Stimulated activated CD4-positive, alpha-beta T cell treated with anti-CD3 and anti-CD28 coated beads, TNF-alpha, amount 100 ng/mL, for 4 hours (primary cell): ENCODE measurements around the gene FNDC11.
"Not testable (repeated sequence)": the region's sequence is repeated elsewhere in the genome, so short reads cannot be mapped to it uniquely, and the experiment has no call there.

Experiments
- DNase-seq, 3 experiments: peaks; one replicate each; pipeline ENCODE4 v3.0.0-alpha.2; 2020; ENCODE audit warnings: low read depth in 3 of 3

Gene FNDC11

GRCh38 chr20:63566395-63567135 lies 12.6 kb downstream of the FNDC11 start:
- no peak for DNase-seq

GRCh38 chr20:63567136-63567385 lies 13.1 kb downstream of the FNDC11 start:
- DNase-seq = no peak

- no peak for DNase-seq
These were observed 13.6 kb downstream of the FNDC11 start for GRCh38 chr20:63567386-63568169.

GRCh38 chr20:63568170-63568981 lies 14.4 kb downstream of the FNDC11 start:
- no peak for DNase-seq

GRCh38 chr20:63568986-63569949 lies 15.3 kb downstream of the FNDC11 start:
- DNase-seq = no peak

GRCh38 chr20:63570281-63571086 lies 16.5 kb downstream of the FNDC11 start:
- no peak for DNase-seq

- not testable (repeated sequence) for DNase-seq
These were observed 17.1 kb downstream of the FNDC11 start for GRCh38 chr20:63571087-63571478.

GRCh38 chr20:63572071-63572787 lies 18.3 kb downstream of the FNDC11 start:
- DNase-seq = no peak

- DNase-seq = no peak
These were observed 19.1 kb downstream of the FNDC11 start for GRCh38 chr20:63572788-63573646.

GRCh38 chr20:63573647-63574131 lies 19.7 kb downstream of the FNDC11 start:
- DNase-seq = no peak

- DNase-seq = peak in 2 of 3 experiments; percentile 59 to 69
These were observed 20.3 kb downstream of the FNDC11 start, which contains the start of gene HELZ2 for GRCh38 chr20:63574156-63574828. TSS of gene HELZ2 (minus strand) at chr20:63574239. CDS start at chr20:63572385, 1,854 bp downstream.

GRCh38 chr20:63574829-63575743 lies 21.1 kb downstream of the FNDC11 start:
- no peak for DNase-seq

- DNase-seq = no peak
These were observed 22.4 kb downstream of the FNDC11 start for GRCh38 chr20:63576311-63576710.

- no peak for DNase-seq
These were observed 23.4 kb downstream of the FNDC11 start for GRCh38 chr20:63577317-63577894.

- no peak for DNase-seq
These were observed 24.5 kb downstream of the FNDC11 start for GRCh38 chr20:63578224-63579016.
